Stimulated activated CD8-positive, alpha-beta memory T cell treated with anti-CD3 and anti-CD28 coated beads, Interleukin-7, amount 100 ng/mL, for 48 hours (primary cell): ENCODE results near the gene KRT2.

ENCODE experiments used
- DNase-seq, 2 donors: peaks; one replicate each; pipeline ENCODE4 v3.0.0-alpha.2; 2020; ENCODE audit warnings: low read depth in 1 of 2; ENCODE audit errors: extremely low read depth in 1 of 2

The KRT2 gene

DNA sequence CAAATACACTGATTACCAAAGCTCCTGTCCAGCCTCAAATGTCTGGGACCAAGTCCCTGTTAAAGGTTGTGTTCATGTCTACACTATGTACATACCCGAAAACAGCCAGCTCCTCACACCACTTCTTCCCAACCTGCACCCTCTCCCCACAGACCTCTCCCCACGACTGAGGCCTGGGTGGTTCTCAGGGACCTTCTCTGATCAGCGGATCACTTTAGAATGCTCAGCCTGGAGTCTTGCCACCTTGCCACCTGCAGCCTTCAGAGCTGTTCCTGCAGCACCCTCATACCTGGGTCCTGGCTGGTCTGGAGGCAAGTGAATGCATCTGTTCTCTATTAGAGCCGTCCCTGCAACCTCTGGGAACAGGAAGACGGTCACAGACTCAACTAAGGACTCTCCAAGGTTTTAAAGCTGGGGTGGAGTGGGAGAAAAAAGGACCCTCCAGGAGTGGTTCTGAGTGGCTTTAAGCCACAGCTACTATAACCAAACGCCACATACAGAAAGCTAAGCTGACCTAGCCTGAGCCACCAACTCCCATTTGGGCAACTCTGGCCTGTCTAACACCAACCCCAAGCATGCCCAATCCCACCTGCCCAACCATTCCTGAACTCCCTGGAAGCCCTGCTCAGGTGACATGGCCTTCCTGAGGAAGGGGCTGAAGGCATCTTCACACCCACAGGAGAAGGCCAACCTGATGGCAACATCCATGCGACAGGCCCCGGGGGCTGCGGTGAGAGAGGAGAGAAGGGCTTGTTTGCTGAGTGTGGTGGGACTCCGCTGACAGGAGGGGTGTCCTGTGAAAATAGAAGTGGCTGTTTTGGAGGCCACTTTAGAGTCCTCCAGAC is 8.6 kb downstream of the KRT2 start:
- no peak for DNase-seq

DNA sequence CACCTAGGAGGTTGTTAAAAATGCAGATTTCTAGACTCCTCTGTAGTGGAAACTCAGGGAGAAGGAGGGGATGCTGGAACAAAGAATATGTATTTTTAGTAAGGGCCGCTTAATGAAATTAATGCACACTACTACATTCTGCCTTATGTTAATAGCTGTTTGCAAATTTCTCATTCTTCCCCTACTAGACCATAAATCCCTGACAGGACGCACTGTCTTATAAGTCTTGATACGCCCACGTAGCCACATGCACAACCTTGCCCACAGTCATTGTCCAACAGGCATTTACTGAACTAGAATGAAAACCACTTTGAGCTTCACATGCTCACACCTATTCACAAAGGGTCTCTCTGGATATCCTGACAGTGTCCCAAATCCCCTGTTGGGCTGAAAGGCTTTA is 10.5 kb downstream of the KRT2 start:
- no peak for DNase-seq

DNA sequence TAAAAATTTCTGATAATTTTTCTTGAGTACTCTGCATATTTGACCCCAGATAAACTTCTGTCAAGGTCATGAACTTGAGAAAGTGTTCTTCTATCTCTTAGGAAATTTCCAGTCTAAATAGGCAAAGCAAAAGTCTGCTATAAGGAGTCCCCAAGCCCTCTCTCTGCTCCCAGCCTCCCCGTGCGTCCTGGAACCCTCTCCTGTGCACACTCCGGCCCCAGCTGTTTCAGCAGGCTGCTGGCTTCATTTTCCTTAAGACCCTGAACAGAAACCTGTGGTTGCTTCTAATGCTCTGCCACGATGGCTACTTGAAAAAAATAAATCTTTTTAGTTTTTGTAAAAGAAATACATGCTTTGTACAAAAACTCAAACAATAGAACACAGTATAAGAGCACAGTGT is 14.7 kb downstream of the KRT2 start:
- no peak for DNase-seq

DNA sequence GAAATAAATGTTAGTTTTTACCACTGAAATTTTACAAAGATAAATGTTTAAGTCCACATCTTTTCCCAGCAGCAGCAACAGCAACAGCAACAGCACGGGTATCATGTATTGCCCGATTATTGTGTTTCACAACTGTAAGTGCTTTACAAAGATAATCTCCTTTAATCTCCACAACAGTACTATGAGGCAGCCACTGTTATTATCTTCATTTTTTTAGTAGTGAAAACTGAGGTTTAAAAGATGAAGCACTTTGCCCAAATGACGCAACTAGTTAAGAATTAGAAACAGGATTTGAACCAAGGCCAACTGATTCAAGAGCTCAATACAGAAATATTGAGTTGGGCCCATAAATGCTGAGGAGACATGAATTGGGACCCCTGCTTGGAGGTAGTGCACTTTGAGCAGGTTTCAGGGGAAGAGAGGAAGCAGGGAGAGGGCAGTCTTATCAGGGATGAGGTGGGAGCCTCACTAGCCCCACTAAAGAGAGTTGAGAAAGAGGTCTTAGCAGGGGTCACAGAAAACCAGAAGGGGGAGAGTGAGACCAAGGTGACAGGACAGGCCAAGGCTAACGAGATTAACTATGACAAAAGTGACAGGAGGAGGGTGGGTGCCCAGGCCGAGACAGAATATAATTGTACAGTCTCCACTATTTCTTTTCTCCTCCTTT is 15.3 kb downstream of the KRT2 start:
- no peak for DNase-seq

DNA sequence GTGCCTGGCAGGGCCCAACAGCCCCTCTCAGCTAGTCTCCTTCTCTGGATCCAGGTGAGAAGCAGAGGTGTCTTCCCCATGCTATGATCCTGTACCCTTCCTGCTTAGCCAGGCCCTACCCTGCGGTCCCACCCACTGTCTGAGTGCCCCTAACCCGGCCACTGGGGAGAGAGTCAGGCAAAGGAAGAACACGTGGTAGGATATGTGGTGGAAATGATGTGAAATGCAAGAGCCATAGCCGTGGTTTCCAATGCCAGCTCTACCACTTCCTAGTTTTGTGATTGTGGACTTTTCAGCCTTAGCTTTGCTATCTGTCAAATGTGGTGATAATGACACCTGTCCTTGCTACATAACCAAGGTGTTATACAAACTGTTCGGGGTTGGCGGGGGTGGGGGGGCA is 15.8 kb downstream of the KRT2 start:
- no peak for DNase-seq

DNA sequence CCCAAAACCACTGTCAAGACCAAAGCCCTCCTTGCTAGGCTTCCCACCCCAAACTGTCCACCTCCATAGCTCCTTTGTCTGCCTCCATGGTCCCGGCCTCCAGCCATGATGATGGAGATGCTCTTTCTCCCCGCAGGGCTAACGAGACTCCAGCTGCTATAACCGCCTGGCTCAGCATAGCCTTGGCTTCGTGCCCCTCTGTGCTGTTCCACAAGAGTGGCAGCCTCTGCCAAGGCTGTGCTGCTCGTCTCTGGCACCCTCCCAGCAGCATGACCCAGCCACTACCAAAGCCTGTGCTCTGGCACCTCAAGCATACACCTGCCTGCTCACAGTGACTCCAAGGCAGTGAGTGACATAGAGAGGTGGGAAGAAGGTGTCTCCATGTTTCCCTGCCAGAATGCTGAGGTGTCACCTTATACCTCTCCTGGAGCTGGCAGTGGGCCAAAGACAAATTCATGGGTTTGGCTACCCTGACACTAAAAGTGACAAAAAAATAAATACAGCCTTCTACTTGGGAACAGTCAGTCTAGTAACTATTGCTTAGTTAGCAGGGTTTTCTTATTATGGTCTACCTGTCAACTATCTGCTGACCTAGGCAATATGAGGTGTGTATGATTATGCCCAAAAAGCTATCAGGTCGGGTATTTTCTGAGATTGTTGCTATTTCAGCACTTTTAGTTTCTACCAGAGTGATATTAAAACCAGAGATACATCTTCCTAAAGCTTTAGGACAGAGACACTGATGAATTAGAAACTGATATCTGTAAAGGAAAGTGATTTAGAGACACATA is 17.6 kb downstream of the KRT2 start:
- DNase-seq, result no peak

DNA sequence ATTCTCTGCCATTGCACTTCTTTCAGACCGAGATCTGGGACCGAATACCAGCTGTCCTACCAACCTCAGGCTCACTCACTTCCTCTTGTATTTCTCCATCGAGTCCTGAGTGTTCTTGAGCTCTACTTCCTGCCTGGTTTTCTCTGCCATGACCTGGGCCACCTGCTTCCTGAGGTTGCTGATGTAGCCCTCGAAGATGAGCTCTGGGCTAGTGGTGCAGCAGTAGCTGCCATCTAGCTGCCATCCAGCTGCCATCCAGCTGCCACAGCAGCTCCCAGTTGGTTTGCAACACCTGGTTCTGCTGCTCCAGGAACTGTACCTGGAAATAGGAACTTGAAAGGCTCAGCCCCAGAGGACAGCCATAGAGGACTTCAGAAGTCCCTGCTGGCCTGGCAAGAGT is 18.6 kb downstream of the KRT2 start:
- no peak for DNase-seq

DNA sequence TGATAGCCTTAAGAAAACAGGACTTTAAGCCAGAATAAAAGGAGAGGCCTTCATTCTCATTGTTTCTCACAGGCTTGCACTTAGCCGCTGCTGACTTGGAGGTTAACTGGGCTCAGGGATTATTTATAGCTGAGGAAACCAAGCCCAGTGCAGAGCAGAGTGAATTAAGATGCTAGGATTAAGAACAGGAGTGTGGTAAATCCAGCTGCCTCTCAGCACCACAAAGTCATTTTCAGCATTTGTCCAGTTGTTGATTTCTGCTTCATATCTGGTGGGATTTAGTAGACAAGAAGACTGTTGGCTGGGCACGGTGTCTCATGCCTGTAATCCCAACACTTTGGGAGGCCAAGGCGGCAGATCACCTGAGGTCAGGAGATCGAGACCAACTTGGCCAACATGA is 19.4 kb downstream of the KRT2 start:
- no peak for DNase-seq

DNA sequence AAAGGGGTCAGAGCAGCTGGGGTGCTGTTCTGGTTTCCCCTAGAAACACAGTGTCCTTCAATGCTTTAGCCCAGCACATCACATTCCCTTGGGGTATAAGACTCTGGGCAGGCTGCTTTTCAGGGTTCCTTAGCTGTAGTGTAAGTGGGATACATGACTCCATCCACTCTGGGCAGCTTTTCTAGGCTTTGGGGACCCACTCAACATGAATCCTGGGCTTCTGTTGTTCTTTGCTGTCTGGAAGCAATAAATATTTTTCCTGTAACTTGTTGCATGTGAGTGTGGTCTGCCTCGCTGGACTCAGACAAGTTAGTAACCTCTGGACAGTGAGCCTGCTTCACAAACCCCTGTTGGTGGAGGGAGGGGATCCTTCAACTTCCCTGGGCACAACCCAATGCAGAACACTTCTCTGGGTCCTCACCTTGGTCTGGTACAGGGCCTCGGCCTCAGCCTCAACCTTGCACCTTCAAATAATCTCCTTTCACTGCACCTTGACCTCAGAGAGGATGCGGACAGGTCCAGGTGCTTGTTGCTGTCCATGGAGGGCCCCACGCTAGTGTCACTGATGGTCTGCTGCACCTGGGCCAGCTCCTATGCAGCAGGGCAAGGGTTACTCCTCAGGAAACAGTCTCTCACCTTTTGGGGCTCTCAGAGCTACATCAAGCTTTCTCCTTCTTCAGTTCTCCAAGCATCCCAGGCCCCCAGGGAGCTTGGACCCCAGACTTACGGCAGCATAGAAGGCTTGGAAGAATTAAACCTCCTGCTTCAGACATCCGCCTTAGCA is 20.1 kb downstream of the KRT2 start:
- DNase-seq, result no peak

DNA sequence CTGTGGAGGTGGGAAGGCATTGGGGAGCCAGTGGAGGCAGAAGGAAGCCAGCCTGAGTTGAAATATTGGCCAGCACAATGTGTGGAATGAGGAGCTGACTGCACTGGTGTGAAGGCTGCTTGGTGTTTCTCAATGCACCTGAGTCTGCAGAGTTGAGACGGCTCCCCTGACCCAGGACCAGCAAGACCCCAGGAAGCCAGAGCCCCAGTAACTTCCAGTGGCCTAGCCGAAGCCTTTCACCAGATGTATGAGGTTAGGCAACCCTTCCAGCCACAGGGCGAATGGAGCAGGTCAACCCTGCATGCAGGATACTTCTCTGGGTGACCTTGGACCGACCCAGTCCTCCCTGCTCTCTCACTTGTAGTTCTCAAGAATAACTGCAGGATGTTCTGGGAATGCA is 20.7 kb downstream of the KRT2 start:
- DNase-seq, result no peak

DNA sequence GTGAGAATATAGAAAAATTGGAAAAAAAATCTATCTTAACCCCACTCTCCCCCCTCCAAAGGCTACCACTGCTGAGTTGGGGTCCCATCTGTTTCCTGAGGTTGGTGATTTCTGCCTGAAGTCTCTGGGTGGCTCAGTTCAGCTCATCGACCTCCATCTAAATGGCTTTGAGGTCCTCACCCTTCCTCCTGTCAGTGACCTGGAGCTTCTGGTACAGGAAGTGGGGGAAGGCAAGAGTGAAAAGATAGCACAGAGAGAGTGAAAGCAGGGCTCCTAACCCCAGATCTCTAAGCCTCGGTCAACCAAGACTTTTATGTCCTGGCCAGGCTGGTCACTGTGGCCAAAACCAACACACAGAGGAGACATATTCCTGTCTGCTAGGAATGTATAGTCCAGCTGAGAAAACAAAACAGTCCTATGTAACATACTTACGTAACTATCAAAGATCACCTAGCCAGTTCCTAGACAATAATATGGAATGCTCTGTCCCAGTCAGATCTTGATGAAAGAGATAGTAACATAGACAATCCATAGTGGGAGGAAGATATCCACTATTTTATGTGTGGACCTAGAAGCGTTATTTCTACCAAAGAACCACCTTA is 21.3 kb downstream of the KRT2 start:
- DNase-seq, result no peak

DNA sequence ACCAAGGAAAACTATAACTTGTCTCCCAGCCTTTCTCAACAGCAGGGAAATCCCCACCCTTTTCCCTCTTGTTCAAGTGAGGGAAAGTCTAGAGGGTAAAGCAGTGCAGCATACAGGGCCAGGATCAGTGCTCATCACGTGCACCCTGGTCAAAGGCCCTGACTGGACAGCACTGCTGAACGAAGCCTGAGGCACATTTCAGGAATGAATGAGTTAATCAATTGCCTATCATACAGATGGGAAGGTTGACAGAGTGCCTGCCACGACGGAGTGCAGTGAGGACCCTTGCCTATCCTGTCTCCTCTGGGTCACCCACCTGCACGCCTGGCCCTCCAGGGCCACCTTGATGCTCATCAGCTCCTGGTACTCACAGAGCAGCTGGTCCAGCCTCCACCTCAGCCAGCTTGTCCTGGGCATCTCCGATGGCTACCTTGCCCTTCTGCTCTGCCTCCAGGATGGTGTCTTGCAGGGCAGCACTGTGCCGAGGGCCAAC is 22.0 kb downstream of the KRT2 start:
- no peak for DNase-seq

DNA sequence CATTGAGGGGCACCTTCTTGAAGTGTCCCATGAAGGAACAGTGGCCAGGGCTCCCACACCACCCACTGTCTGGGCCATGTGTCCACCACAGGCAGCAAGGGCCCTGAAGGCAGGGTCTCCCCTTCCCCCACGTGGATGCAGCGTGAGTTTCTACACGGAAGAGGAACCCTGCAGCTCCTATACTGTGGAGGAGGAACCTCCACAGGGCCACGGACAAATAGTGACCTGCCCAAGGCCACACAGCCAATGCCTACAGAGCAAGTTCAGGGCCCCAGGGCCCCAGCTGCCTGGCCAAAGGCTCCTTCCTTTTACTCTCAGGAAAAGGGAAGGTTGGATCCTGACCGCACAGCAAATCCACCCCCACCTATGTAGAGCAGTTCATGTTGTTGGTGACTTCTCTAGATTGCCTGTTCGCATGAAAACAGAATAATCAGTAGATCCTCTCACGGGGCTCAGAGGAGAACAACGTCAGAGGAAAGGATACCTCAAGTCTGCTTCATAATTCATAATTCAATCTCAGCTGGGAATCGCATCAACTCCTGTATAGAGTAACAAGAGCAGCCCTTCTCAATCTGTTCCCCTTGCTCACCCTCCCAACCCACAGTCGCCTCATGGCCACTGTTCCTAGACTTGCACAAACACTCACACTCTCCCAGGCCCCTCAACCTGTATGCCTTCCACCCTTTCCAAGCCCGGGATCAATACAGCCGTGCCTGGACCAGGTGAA is 22.6 kb downstream of the KRT2 start:
- no peak for DNase-seq

DNA sequence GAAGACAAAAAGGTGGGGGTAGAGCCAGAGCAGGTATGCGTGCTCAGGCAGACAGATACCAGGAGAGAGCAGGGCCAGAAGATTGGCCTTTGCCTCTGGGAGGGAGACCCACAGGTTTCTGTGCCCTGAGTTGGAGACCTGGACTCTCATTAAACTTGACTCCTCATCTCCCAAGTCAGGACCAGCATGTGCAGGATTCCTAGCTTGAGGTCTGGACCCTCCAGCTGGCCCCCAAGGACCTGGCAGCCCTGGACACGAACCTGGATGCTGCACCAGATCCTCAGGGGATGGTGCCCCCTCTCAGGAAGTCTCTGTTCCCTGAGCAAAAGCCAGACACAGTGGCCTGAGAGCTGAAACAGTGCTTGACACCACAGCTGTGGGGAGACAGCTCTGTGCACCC is 23.2 kb downstream of the KRT2 start:
- no peak for DNase-seq

DNA sequence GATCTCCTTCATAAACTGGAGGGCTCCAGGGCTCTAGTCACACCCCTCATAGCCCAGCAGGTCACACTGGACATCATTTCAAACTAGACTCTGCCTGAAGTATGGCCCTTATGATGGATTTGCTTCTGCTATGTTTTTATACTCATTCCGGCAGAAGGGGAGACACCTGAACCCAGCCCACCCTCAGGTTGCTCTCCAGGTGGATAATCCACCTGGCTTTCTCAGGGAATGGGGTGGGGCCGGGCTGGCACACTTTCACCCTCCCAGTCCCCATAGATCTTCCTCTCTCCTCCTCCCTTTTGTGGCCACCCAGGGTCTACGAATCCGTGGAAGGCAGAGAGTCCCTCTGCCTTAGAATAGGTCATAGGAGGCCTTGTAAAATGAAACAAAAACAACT is 23.9 kb downstream of the KRT2 start:
- DNase-seq, result no peak

DNA sequence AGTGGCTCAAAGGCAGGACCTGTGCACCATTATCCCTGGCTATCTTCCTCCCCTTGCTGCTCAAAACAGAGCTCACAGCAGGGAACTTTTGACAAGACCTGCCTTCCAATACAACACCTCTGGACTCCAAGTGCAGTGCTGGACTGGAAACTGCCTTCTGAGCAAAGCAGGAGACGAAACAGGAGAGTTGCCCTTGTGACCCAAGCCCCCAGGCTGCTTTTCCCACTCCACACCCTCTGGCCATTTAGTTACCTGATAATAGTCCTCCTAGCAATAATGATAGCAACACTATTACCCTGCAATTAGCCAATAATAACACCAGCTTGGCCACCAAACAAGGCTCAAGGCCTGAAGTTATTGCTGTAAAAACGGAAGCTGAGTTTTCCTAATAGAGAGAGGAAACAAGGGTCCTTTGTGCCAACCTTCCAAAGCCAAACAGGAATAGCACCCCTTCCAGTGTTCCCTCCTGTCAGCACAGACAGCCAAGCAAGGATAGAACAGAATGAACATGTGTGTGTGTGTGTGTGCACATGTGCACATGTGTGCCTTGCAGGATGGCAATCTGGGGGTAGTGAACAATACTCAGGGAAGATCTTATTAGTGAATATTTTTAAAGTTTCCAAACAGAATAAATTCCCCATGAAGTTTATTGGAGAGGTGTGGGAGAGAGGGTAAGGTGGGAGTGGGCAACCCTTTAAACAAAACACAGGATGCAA is 24.5 kb downstream of the KRT2 start:
- no peak for DNase-seq

DNA sequence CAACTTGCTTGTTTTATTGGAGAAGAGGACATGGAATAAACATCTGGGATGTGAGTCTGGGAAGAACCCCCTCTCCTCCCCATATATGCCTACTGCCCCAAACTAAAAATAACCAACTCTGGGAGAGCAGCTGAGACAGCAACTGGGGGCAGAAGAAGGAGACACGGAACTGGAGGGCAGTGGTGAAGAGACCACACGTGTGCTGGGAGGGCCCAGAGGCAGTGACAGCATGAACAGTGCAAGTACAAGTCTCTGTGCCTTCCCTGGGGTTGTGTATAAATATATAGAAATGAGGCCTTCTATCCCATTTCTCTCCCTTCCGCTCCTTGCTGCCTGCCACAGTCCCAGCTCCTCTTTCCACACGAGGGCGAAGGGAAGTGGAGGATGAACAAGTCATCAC is 29.7 kb downstream of the KRT2 start:
- DNase-seq, result no peak

DNA sequence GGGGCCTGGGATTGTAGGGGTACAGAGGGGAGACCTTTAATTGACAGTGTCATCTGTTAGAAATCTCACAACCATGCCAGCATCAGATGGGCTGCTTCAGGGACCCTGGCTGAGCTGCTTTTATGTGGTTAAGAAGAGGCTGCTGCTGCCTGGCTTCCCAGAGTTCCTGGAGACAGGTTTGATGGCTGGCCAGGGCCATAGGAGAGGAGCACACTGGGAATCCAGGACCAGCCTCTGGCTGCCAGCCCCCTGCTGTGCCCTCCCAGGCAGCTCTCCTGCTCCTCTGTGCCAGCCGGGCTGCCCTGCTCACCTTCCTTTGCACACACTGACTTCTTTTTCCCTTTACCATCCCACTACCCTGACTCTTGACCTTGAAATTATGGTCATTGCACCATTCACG is 33.1 kb downstream of the KRT2 start:
- DNase-seq, result no peak

DNA sequence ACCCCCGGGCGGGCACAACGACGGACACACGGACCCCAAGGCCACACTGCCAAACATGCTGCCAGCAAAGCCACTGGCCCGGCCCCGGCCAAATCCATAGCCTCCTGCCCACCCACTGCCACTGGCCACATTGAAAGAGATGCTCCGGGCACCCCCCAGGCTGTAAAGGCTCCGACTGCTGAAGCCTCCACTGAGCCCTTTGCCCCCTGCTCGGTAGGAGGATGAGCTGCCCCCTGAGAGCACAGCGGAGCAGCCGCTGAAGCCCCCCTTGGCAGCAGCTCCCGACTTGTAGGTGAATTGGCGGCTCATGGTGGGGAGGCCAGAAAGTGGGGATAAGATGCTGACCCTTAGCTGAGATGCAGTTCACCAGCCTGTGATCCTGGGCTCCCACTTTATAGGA is 33.8 kb downstream of the KRT2 start, which contains the start of gene KRT73:
KRT73 (minus strand) TSS at position 344 of the 400 bp plus-strand sequence; CDS start at position 309, 35 bp downstream.
- no peak for DNase-seq
